Astrocyte of the spinal cord (primary cell): Measurements from ENCODE around the gene RPTOR.

Source experiments
- DNase-seq: peaks from one replicate; pipeline ENCODE4 v3.0.0; 2011; ENCODE audit warnings: low read depth, low spot score
- H3K4me3 ChIP-seq: 2 replicates; pipeline ENCODE4 v1.5.1; 2011; ENCODE audit warnings: low read depth, mild to moderate bottlenecking, low read length, moderate library complexity
- CTCF ChIP-seq: IDR thresholded peaks from 2 replicates; pipeline ENCODE4 v1.5.1; 2012; ENCODE audit warnings: low read depth, mild to moderate bottlenecking, low read length, inconsistent platforms
- in situ Hi-C: cut with HindIII; loops from 2 replicates; pipeline ENCODE4 v1.10.0; 2017; ENCODE audit warnings: low sequenced_read_pairs

The RPTOR gene

GRCh38 chr17:80902963-80903611, 358.4 kb downstream of the RPTOR start:
- in situ Hi-C loops: no loop called here
- no peak for DNase-seq
- no peak for TF ChIP-seq CTCF
- H3K4me3 ChIP-seq: no peak overlapping the region

- in situ Hi-C loops: no loop called here
- no peak overlapping the region for H3K4me3 ChIP-seq
- no peak for DNase-seq
- TF ChIP-seq CTCF: no peak
These were observed 359.6 kb downstream of the RPTOR start for GRCh38 chr17:80904036-80904753.

- DNase-seq: no peak
- in situ Hi-C loops: no loop called here
- TF ChIP-seq CTCF: no peak
- H3K4me3 ChIP-seq: no peak overlapping the region
These were observed 361.1 kb downstream of the RPTOR start for GRCh38 chr17:80905586-80906230.

- no peak overlapping the region for H3K4me3 ChIP-seq
- DNase-seq: no peak
- in situ Hi-C loops: no loop called here
- no peak for TF ChIP-seq CTCF
These were observed 362.0 kb downstream of the RPTOR start for GRCh38 chr17:80906364-80907259.

- in situ Hi-C loops: no loop called here
- no peak for DNase-seq
- no peak for TF ChIP-seq CTCF
- H3K4me3 ChIP-seq: no peak overlapping the region
These were observed 362.6 kb downstream of the RPTOR start for GRCh38 chr17:80907281-80907680.

- DNase-seq: no peak
- TF ChIP-seq CTCF: no peak
These were observed 363.6 kb downstream of the RPTOR start for GRCh38 chr17:80908211-80908610.

More at GRCh38 chr17:80908211-80908610, 363.6 kb downstream of the RPTOR start:
- in situ Hi-C loops: no loop called here
- no peak overlapping the region for H3K4me3 ChIP-seq
